ENCODE measurements around the gene PHLDA3.

DNA sequence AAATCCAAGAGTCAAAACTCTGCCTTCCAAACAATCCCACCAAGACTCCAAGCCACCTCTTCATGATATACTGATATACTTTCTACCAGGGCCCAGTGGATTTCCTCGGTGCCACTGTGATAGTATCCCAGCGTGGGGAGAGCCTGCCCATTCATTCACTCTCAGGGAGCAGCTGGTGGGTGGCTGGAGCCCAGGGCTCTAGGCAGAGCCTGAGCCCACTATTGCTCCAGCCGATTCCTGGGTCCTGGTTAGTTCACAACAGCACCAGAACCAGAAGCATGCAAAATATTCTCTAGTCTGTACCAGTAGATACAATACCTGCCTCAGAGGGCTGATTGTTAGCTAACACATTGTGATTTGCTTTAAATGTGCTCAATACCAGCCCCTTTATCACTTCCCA, 37.1 kb upstream of the PHLDA3 start:
- TF ChIP-seq, protein P1, sequence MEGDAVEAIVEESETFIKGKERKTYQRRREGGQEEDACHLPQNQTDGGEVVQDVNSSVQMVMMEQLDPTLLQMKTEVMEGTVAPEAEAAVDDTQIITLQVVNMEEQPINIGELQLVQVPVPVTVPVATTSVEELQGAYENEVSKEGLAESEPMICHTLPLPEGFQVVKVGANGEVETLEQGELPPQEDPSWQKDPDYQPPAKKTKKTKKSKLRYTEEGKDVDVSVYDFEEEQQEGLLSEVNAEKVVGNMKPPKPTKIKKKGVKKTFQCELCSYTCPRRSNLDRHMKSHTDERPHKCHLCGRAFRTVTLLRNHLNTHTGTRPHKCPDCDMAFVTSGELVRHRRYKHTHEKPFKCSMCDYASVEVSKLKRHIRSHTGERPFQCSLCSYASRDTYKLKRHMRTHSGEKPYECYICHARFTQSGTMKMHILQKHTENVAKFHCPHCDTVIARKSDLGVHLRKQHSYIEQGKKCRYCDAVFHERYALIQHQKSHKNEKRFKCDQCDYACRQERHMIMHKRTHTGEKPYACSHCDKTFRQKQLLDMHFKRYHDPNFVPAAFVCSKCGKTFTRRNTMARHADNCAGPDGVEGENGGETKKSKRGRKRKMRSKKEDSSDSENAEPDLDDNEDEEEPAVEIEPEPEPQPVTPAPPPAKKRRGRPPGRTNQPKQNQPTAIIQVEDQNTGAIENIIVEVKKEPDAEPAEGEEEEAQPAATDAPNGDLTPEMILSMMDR (IDR thresholded peaks at IDR 0.05; ENCODE audit: low read depth, low read length, missing input control), result no peak
- TF ChIP-seq FOXA1 (IDR thresholded peaks at IDR 0.05), result no peak
- TF ChIP-seq TAF1 (conservative IDR thresholded peaks at IDR 0.05), result no peak
- TF ChIP-seq RXRA (IDR thresholded peaks at IDR 0.05), result no peak
- TF ChIP-seq YY1 (IDR thresholded peaks at IDR 0.05), result no peak
- no peak for TF ChIP-seq JUND (IDR thresholded peaks at IDR 0.05)
- TF ChIP-seq SP1 (IDR thresholded peaks at IDR 0.05), result no peak
- TF ChIP-seq RAD21 (IDR thresholded peaks at IDR 0.05), result no peak
- TF ChIP-seq, protein P2, sequence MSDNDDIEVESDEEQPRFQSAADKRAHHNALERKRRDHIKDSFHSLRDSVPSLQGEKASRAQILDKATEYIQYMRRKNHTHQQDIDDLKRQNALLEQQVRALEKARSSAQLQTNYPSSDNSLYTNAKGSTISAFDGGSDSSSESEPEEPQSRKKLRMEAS (IDR thresholded peaks at IDR 0.05), result no peak
- no peak for TF ChIP-seq HNF4G (IDR thresholded peaks at IDR 0.05)
